DND-41 (cell line): ENCODE results near the gene VTCN1.

Experiments
- CTCF ChIP-seq: IDR thresholded peaks from 2 replicates; pipeline ENCODE4 v1.5.1; 2012; ENCODE audit warnings: borderline replicate concordance, low read length, moderate library complexity, mild to moderate bottlenecking; ENCODE audit not compliant: poor library complexity, severe bottlenecking; ENCODE audit errors: extremely low read depth
- EZH2 ChIP-seq: IDR thresholded peaks from 3 replicates; pipeline ENCODE4 v1.6.1; 2012; ENCODE audit warnings: borderline replicate concordance, low read depth, mild to moderate bottlenecking, moderate library complexity, low read length, inconsistent platforms; ENCODE audit not compliant: severe bottlenecking

- TF ChIP-seq CTCF (no peak), EZH2 (no peak)
These were observed 48.1 kb upstream of the VTCN1 start for GRCh38 chr1:117258791-117259190.
